Panc1 (cell line): ENCODE results near the gene PPP1R9B. TPM values are rescaled to one million over a fixed set of nuclear protein-coding genes. Genes with fewer than 3 reads are reported as not detected.

Source experiments
- ATAC-seq: fragments of 200-7000 bp; cut with Tn5 transposase; 2 replicates; pipeline ENCODE4 v1.9.1; 2020; ENCODE audit warnings: mild to moderate bottlenecking, moderate library complexity
- BruUV-seq: library from RNA; stranded (reverse); fragments of 400-500 nt; replicated peaks from 2 replicates; lab custom pipeline; 2021; lab: Mats Ljungman, UMichigan
- CTCF ChIA-PET: fragments of 300-600 bp; sonication (Branson Sonifier 250); formaldehyde crosslinking; loops from one replicate; lab custom pipeline; 2022; ENCODE audit warnings: antibody characterized with exemption; lab: Charles Lee
- POLR2A ChIA-PET: fragments of 300-600 bp; sonication (Branson Sonifier 250); formaldehyde crosslinking; loops from one replicate; lab custom pipeline; 2022; ENCODE audit warnings: antibody characterized with exemption; lab: Charles Lee
- DNase-seq: peaks from one replicate; pipeline ENCODE4 v3.0.0-alpha.2; 2010; ENCODE audit warnings: low read depth, low spot score
- H3K27ac ChIP-seq: 2 replicates; pipeline ENCODE4 v1.5.1; 2011; ENCODE audit warnings: mild to moderate bottlenecking, low read length, inconsistent platforms
- H3K27me3 ChIP-seq: fragments of 200-500 bp; sonication (Bioruptor generic); 2 replicates; pipeline ENCODE4 v1.6.0; 2014; ENCODE audit warnings: low read length, inconsistent platforms; ENCODE audit not compliant: control insufficient read depth, insufficient read depth
- H3K36me3 ChIP-seq: fragments of 200-500 bp; sonication (Bioruptor generic); 2 replicates; pipeline ENCODE4 v1.5.1; 2014; ENCODE audit warnings: inconsistent platforms, mild to moderate bottlenecking, low read length, moderate library complexity; ENCODE audit not compliant: control insufficient read depth, insufficient read depth
- H3K4me1 ChIP-seq: 2 replicates; pipeline ENCODE4 v1.5.1; 2011; ENCODE audit warnings: inconsistent platforms, mild to moderate bottlenecking, low read length, moderate library complexity; ENCODE audit not compliant: control insufficient read depth, insufficient read depth
- H3K4me3 ChIP-seq, 2 experiments: 2 replicates each; pipeline ENCODE4 v1.5.1; 2011 to 2012; ENCODE audit warnings: low read depth in 2 of 2, low read length in 2 of 2, mild to moderate bottlenecking in 2 of 2, inconsistent platforms in 1 of 2, moderate library complexity in 1 of 2
- H3K9me3 ChIP-seq: fragments of 200-500 bp; sonication (Bioruptor generic); 2 replicates; pipeline ENCODE4 v1.5.1; 2014; ENCODE audit warnings: low read depth, mild to moderate bottlenecking, inconsistent platforms, low read length, moderate library complexity; ENCODE audit not compliant: control insufficient read depth, insufficient read depth
- POLR2AphosphoS5 ChIP-seq: IDR thresholded peaks from 2 replicates; pipeline ENCODE4 v1.6.1; 2012; ENCODE audit warnings: mild to moderate bottlenecking, low read depth, low read length, moderate library complexity
- SIN3A ChIP-seq: IDR thresholded peaks from 2 replicates; pipeline ENCODE4 v1.6.1; 2012; ENCODE audit warnings: low read depth, mild to moderate bottlenecking, low read length, moderate library complexity, borderline replicate concordance; ENCODE audit not compliant: insufficient read depth
- TCF7L2 ChIP-seq: IDR thresholded peaks from 2 replicates; pipeline ENCODE4 v1.6.1; 2011; ENCODE audit warnings: mild to moderate bottlenecking, low read depth, low read length, inconsistent platforms
- in situ Hi-C: cut with HindIII; loops from 2 replicates; pipeline ENCODE4 v1.10.0; 2016; ENCODE audit warnings: low sequenced_read_pairs, low pct_unique_long_range_greater_than_20kb
- intact Hi-C: fragments of 100-400 bp; cut with micrococcal nuclease; formaldehyde crosslinking; loops from one replicate; pipeline ENCODE4 v1.10.0; 2022; ENCODE audit not compliant: unreplicated experiment
- total RNA-seq: library from RNA; stranded (reverse); gene quantifications from one replicate; pipeline ENCODE4 v1.2.1, GENCODE V29; 2021; ENCODE audit not compliant: unreplicated experiment
- TF ChIP-seq, protein P1 (sequence below): fragments of 450-650 bp; IDR thresholded peaks from 2 replicates; pipeline ENCODE4 v1.5.1; 2017; ENCODE audit warnings: mild to moderate bottlenecking
- TF ChIP-seq, protein P2 (sequence below), 2 experiments: IDR thresholded peaks; 2 replicates each; pipeline ENCODE4 v1.6.1; 2011 to 2012; ENCODE audit warnings: low read depth in 2 of 2, control low read depth in 1 of 2, low read length in 1 of 2, mild to moderate bottlenecking in 1 of 2, moderate library complexity in 1 of 2; ENCODE audit not compliant: insufficient read depth in 1 of 2

The PPP1R9B gene
- total RNA-seq, 1 experiment from 2014 or later: 114 TPM

GRCh38 chr17:50187751-50188530, 37.5 kb upstream of the PPP1R9B start:
- H3K36me3 ChIP-seq: no peaks in the 10 kb centered on the region
- intact Hi-C loops (no loop called here), in situ Hi-C loops (no loop called here)
- no TSS peak for BruUV-seq
- ChIA-PET CTCF (no interaction called here), POLR2A (no interaction called here)
- TF ChIP-seq SIN3A: no peak
- TF ChIP-seq, protein P1, sequence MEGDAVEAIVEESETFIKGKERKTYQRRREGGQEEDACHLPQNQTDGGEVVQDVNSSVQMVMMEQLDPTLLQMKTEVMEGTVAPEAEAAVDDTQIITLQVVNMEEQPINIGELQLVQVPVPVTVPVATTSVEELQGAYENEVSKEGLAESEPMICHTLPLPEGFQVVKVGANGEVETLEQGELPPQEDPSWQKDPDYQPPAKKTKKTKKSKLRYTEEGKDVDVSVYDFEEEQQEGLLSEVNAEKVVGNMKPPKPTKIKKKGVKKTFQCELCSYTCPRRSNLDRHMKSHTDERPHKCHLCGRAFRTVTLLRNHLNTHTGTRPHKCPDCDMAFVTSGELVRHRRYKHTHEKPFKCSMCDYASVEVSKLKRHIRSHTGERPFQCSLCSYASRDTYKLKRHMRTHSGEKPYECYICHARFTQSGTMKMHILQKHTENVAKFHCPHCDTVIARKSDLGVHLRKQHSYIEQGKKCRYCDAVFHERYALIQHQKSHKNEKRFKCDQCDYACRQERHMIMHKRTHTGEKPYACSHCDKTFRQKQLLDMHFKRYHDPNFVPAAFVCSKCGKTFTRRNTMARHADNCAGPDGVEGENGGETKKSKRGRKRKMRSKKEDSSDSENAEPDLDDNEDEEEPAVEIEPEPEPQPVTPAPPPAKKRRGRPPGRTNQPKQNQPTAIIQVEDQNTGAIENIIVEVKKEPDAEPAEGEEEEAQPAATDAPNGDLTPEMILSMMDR: no peak
- TF ChIP-seq, protein P2, sequence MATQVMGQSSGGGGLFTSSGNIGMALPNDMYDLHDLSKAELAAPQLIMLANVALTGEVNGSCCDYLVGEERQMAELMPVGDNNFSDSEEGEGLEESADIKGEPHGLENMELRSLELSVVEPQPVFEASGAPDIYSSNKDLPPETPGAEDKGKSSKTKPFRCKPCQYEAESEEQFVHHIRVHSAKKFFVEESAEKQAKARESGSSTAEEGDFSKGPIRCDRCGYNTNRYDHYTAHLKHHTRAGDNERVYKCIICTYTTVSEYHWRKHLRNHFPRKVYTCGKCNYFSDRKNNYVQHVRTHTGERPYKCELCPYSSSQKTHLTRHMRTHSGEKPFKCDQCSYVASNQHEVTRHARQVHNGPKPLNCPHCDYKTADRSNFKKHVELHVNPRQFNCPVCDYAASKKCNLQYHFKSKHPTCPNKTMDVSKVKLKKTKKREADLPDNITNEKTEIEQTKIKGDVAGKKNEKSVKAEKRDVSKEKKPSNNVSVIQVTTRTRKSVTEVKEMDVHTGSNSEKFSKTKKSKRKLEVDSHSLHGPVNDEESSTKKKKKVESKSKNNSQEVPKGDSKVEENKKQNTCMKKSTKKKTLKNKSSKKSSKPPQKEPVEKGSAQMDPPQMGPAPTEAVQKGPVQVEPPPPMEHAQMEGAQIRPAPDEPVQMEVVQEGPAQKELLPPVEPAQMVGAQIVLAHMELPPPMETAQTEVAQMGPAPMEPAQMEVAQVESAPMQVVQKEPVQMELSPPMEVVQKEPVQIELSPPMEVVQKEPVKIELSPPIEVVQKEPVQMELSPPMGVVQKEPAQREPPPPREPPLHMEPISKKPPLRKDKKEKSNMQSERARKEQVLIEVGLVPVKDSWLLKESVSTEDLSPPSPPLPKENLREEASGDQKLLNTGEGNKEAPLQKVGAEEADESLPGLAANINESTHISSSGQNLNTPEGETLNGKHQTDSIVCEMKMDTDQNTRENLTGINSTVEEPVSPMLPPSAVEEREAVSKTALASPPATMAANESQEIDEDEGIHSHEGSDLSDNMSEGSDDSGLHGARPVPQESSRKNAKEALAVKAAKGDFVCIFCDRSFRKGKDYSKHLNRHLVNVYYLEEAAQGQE (IDR thresholded peaks at IDR 0.05; ENCODE audit: insufficient read depth in 1 of 2, low read depth in 2 of 2, low read length in 1 of 2): no peak
- TF ChIP-seq POLR2AphosphoS5: no peak
- TF ChIP-seq TCF7L2: no peak
- no peaks in the 10 kb centered on the region for H3K9me3 ChIP-seq
- DNase-seq (no peak), ATAC-seq (no peak)
- peaks cover 12% of the 10 kb centered on the region for H3K4me1 ChIP-seq
- H3K27me3 ChIP-seq: no peaks in the 10 kb centered on the region
- no peak overlapping the region for H3K27ac ChIP-seq
- no peak overlapping the region for H3K4me3 ChIP-seq

DNA sequence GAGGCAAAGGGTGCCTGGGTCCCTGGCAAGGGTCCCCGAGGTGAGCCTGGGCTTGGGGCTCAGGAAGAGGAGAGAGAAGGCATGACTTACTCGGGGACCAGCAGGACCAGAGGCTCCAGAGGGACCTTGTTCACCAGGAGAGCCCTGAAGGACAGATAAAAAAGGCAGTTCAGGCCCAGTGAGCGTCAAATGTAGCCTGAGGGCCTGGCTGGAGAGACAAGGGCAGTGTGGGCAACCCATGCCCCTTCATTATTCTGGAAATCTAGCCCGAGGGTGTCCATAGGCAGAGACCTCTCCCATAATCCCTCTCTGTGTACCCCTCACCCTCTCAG, 36.9 kb upstream of the PPP1R9B start:
- H3K9me3 ChIP-seq: no peaks in the 10 kb centered on the region
- ATAC-seq: no peak
- no peak overlapping the region for H3K4me3 ChIP-seq
- peaks cover 12% of the 10 kb centered on the region for H3K4me1 ChIP-seq
- BruUV-seq: no TSS peak
- ChIA-PET CTCF (no interaction called here), POLR2A (no interaction called here)
- no peaks in the 10 kb centered on the region for H3K36me3 ChIP-seq
- H3K27me3 ChIP-seq: no peaks in the 10 kb centered on the region
- in situ Hi-C loops (no loop called here), intact Hi-C loops (no loop called here)
- H3K27ac ChIP-seq: no peak overlapping the region
- DNase-seq: no peak
- TF ChIP-seq POLR2AphosphoS5: no peak
- TF ChIP-seq SIN3A: no peak
- TF ChIP-seq, protein P1: no peak
- TF ChIP-seq, protein P2 (IDR thresholded peaks at IDR 0.05; ENCODE audit: insufficient read depth in 1 of 2, low read depth in 2 of 2, low read length in 1 of 2): no peak
- TF ChIP-seq TCF7L2: no peak
